Peyer's patch (tissue), 4 donors: ENCODE measurements around the gene DACH2. TPM values are rescaled to one million over a fixed set of nuclear protein-coding genes. Genes with fewer than 3 reads are reported as not detected.

ENCODE experiments used
- DNase-seq, 3 donors: peaks; one replicate each; pipeline ENCODE4 v3.0.0-alpha.2; 2017 to 2019
- H3K27ac ChIP-seq, 4 donors: fragments of 200-600 bp; sonication (generic); one replicate each; pipeline ENCODE4 v1.5.1; 2016 to 2019
- H3K27me3 ChIP-seq, 2 donors: fragments of 200-600 bp; sonication (generic); one replicate each; pipeline ENCODE4 v1.5.1; 2019
- H3K36me3 ChIP-seq, 3 donors: fragments of 200-600 bp; sonication (generic); one replicate each; pipeline ENCODE4 v1.5.1; 2016 to 2019
- H3K4me1 ChIP-seq, 4 donors: fragments of 200-600 bp; sonication (generic); one replicate each; pipeline ENCODE4 v1.5.1; 2016 to 2019
- H3K4me3 ChIP-seq, 4 donors: fragments of 200-600 bp; sonication (generic); 1 replicate in 3 of 4; 2 replicates in 1 of 4; pipeline ENCODE4 v1.5.1; 2016 to 2019; ENCODE audit warnings: mild to moderate bottlenecking in 1 of 4
- H3K9me3 ChIP-seq, 4 donors: fragments of 200-600 bp; sonication (generic); one replicate each; pipeline ENCODE4 v1.5.1; 2016 to 2019; ENCODE audit warnings: mild to moderate bottlenecking in 1 of 4
- POLR2A ChIP-seq, 2 donors: fragments of 450-650 bp; IDR thresholded peaks; one replicate each; pipeline ENCODE4 v1.5.1; 2017; ENCODE audit warnings: antibody characterized with exemption in 2 of 2, mild to moderate bottlenecking in 2 of 2, moderate library complexity in 2 of 2
- total RNA-seq, 4 donors: library from RNA; depleted of rRNA; stranded (reverse); fragments of >200 nt; gene quantifications; one replicate each; pipeline ENCODE4 v1.1.0, GENCODE V29; 2016
- TF ChIP-seq, protein P1 (sequence below), 6 experiments: fragments of 450-650 bp in 4 of 6; fragments of 200-600 bp in 2 of 6; sonication (generic) in 1 of 6; IDR thresholded peaks; one replicate each; pipeline ENCODE4 v1.5.1; 2017 to 2019; ENCODE audit warnings: antibody characterized with exemption in 6 of 6, mild to moderate bottlenecking in 3 of 6, moderate library complexity in 1 of 6

Gene DACH2
- total RNA-seq, 4 donors from 2014 or later: 5.0 TPM; not detected in 3

- Histone ChIP-seq H3K4me1 (no peaks in the 10 kb centered on the region), H3K27ac (no peak overlapping the region), H3K9me3 (no peaks in the 10 kb centered on the region), H3K4me3 (no peak overlapping the region), H3K36me3 (no peaks in the 10 kb centered on the region), H3K27me3 (no peaks in the 10 kb centered on the region)
- no peak for TF ChIP-seq POLR2A (IDR thresholded peaks at IDR 0.05)
- TF ChIP-seq, protein P1, sequence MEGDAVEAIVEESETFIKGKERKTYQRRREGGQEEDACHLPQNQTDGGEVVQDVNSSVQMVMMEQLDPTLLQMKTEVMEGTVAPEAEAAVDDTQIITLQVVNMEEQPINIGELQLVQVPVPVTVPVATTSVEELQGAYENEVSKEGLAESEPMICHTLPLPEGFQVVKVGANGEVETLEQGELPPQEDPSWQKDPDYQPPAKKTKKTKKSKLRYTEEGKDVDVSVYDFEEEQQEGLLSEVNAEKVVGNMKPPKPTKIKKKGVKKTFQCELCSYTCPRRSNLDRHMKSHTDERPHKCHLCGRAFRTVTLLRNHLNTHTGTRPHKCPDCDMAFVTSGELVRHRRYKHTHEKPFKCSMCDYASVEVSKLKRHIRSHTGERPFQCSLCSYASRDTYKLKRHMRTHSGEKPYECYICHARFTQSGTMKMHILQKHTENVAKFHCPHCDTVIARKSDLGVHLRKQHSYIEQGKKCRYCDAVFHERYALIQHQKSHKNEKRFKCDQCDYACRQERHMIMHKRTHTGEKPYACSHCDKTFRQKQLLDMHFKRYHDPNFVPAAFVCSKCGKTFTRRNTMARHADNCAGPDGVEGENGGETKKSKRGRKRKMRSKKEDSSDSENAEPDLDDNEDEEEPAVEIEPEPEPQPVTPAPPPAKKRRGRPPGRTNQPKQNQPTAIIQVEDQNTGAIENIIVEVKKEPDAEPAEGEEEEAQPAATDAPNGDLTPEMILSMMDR (IDR thresholded peaks at IDR 0.05): no peak
- no peak for DNase-seq
Observed at GRCh38 chrX:86369847-86370630, 221.8 kb downstream of the DACH2 start.

DNA sequence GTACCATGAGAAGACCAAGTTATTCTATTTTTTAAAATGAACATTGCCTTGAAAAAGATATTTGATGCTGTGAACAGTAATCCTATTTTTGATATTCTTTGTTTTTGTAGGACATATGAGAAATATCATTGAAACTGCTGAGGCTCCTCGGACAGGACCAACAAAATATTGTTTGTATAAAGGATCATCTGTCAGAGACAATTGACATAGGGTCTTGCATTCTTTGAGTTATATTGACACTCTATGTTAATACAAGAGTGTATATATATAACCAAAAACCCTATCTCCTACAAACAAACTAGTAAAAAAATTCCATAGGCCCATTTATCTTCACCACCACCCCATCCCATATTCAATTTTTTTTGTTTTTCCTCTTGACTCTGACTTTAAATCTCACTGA is 222.7 kb downstream of the DACH2 start:
- no peaks in the 10 kb centered on the region for H3K9me3 ChIP-seq
- no peaks in the 10 kb centered on the region for H3K36me3 ChIP-seq
- no peak overlapping the region for H3K27ac ChIP-seq
- no peaks in the 10 kb centered on the region for H3K27me3 ChIP-seq
- no peak overlapping the region for H3K4me3 ChIP-seq
- H3K4me1 ChIP-seq: no peaks in the 10 kb centered on the region
- TF ChIP-seq, protein P1 (IDR thresholded peaks at IDR 0.05): no peak
- DNase-seq: no peak

GRCh38 chrX:86379209-86379608 is 231.0 kb downstream of the DACH2 start:
- H3K27me3 ChIP-seq: no peaks in the 10 kb centered on the region
- no peaks in the 10 kb centered on the region for H3K36me3 ChIP-seq
- H3K4me3 ChIP-seq: no peak overlapping the region
- H3K4me1 ChIP-seq: no peaks in the 10 kb centered on the region
- no peak for TF ChIP-seq POLR2A (IDR thresholded peaks at IDR 0.05)
- TF ChIP-seq, protein P1 (IDR thresholded peaks at IDR 0.05): no peak
- no peaks in the 10 kb centered on the region for H3K9me3 ChIP-seq
- H3K27ac ChIP-seq: no peak overlapping the region
- no peak for DNase-seq

DNA sequence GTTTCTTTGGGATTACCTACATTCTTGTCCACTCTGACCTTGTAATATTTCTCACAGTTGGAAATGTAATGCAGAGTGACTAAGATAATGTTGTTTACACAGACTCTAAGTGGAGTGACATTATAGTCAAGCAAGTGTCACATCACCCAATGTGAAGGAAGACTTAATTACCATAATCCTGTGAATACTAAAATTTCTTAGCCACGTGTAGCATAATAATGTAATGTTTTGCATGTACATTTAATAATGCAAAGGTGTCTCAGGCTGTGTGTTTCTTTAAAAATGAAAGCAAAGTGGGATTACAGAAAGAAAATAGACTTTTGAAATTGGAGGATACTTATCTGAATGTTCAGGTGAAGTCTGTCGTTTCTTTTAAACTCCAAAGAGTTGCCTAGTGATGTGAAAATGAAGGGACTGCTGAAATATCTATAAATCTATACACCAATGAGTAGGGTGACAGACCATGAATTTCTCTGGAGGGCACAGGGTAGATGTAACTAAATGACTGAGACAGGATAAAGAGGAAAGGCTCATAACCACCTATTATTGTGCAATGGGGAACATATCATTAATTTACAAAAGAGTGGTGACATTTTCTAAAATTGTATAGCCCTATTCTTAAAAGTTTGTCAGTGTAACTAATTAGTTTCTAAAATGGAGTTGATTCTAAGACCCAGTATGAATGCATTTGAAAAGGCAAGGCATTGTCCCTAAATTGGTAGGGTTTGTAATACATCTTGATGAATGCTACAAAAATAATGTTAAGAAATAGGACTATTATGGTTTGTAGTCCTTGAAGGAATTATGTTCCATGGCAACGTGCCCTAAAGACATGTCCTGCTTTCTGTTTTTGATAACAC is 235.7 kb downstream of the DACH2 start:
- Histone ChIP-seq H3K9me3 (no peaks in the 10 kb centered on the region), H3K4me1 (no peaks in the 10 kb centered on the region), H3K27me3 (no peaks in the 10 kb centered on the region), H3K27ac (no peak overlapping the region), H3K36me3 (no peaks in the 10 kb centered on the region), H3K4me3 (no peak overlapping the region)
- TF ChIP-seq, protein P1 (IDR thresholded peaks at IDR 0.05): no peak
- TF ChIP-seq POLR2A (IDR thresholded peaks at IDR 0.05): no peak
- no peak for DNase-seq

DNA sequence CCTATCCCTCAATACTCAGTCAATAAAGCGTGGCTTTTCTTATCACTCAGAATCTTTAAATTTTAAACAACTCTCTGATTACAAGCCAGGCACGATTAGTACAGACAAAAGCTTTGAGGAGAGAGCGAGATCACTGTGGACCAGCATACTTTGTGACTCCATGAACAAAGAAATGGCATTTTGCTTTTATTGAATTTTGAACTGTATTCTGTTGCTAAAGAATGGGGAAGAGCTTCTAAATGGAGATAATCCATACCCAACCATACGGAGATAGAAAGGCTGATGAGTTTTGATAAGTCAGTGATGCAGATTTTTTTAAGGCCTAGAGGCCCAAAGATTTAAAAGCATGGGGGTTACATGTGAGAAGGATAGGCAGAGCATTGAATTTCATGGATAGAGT is 259.1 kb downstream of the DACH2 start:
- Histone ChIP-seq H3K4me3 (no peak overlapping the region), H3K27ac (no peak overlapping the region), H3K4me1 (no peaks in the 10 kb centered on the region), H3K27me3 (no peaks in the 10 kb centered on the region), H3K9me3 (no peaks in the 10 kb centered on the region), H3K36me3 (no peaks in the 10 kb centered on the region)
- DNase-seq: no peak
- TF ChIP-seq, protein P1 (IDR thresholded peaks at IDR 0.05): no peak
- no peak for TF ChIP-seq POLR2A (IDR thresholded peaks at IDR 0.05)
